Measurements from ENCODE around the gene PCDHGA2.

The PCDHGA2 gene

DNA sequence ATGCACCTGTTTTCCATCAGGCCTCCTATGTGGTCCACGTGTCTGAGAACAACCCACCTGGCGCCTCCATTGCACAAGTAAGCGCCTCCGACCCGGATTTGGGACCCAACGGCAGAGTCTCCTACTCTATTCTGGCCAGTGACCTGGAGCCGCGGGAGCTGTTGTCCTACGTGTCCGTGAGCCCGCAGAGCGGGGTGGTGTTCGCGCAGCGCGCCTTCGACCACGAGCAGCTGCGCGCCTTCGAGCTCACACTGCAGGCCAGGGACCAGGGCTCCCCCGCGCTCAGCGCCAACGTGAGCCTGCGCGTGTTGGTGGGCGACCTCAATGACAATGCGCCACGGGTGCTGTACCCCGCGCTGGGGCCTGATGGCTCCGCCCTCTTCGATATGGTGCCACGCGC is 13.0 kb downstream of the PCDHGA2 start:
- DNase-seq (ENCODE audit: low read depth): no peak
- no peak overlapping the region for H3K4me3 ChIP-seq (ENCODE audit: control insufficient read depth, low read depth, low read length)
- TF ChIP-seq, protein P1, sequence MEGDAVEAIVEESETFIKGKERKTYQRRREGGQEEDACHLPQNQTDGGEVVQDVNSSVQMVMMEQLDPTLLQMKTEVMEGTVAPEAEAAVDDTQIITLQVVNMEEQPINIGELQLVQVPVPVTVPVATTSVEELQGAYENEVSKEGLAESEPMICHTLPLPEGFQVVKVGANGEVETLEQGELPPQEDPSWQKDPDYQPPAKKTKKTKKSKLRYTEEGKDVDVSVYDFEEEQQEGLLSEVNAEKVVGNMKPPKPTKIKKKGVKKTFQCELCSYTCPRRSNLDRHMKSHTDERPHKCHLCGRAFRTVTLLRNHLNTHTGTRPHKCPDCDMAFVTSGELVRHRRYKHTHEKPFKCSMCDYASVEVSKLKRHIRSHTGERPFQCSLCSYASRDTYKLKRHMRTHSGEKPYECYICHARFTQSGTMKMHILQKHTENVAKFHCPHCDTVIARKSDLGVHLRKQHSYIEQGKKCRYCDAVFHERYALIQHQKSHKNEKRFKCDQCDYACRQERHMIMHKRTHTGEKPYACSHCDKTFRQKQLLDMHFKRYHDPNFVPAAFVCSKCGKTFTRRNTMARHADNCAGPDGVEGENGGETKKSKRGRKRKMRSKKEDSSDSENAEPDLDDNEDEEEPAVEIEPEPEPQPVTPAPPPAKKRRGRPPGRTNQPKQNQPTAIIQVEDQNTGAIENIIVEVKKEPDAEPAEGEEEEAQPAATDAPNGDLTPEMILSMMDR (conservative IDR thresholded peaks at IDR 0.05; ENCODE audit: control insufficient read depth, insufficient read depth, low read depth, low read length): no peak

DNA sequence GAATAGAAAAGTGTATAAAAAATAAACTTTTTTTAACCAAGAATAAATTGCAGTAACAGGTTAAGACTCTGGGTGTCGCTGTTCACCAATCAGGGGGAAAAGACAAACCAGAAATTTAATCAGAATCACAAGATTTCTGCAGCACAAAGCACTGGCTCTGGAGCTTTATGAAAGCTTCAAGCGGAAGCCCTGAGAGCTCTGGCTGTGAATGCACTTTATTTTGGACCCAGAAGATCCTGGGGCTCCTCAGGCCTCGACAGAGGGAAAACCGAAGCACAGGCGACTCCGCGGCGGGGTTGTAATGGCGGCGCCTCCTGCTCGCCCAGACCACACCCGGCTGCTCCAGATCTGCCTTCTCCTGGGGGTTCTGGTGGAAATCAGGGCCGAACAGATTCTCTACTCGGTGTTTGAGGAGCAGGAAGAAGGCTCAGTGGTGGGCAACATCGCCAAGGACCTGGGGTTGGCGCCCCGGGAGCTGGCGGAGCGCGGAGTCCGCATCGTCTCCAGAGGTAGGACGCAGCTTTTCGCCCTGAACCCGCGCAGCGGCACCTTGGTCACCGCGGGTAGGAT is 16.4 kb downstream of the PCDHGA2 start, which contains the start of gene PCDHGA4:
PCDHGA4 (plus strand) TSS at position 122 of the 570 bp plus-strand sequence; CDS start at position 209, 87 bp downstream.
- DNase-seq (ENCODE audit: low read depth): peak; percentile 33
- TF ChIP-seq, protein P1 (conservative IDR thresholded peaks at IDR 0.05; ENCODE audit: control insufficient read depth, insufficient read depth, low read depth, low read length): peak; percentile 57
- peak within 1 kb of the TSS; percentile 37 for H3K4me3 ChIP-seq (ENCODE audit: control insufficient read depth, low read depth, low read length)

DNA sequence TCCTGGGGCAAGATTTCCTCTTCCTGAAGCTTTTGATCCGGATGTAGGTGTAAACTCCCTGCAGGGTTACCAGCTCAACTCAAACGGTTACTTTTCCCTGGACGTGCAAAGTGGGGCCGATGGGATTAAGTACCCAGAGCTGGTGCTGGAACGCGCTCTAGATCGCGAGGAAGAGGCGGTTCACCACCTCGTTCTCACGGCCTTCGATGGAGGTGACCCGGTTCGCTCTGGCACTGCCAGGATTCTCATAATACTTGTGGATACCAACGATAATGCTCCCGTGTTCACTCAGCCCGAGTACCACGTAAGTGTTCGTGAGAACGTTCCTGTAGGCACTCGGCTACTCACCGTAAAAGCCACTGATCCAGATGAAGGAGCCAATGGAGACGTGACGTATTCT is 17.1 kb downstream of the PCDHGA2 start:
- H3K4me3 ChIP-seq (ENCODE audit: control insufficient read depth, low read depth, low read length): no peak overlapping the region
- TF ChIP-seq, protein P1 (conservative IDR thresholded peaks at IDR 0.05; ENCODE audit: control insufficient read depth, insufficient read depth, low read depth, low read length): no peak
- no peak for DNase-seq (ENCODE audit: low read depth)

GRCh38 chr5:141356133-141356532 is 17.6 kb downstream of the PCDHGA2 start:
- no peak for DNase-seq (ENCODE audit: low read depth)
- TF ChIP-seq, protein P1 (conservative IDR thresholded peaks at IDR 0.05; ENCODE audit: control insufficient read depth, insufficient read depth, low read depth, low read length): no peak

DNA sequence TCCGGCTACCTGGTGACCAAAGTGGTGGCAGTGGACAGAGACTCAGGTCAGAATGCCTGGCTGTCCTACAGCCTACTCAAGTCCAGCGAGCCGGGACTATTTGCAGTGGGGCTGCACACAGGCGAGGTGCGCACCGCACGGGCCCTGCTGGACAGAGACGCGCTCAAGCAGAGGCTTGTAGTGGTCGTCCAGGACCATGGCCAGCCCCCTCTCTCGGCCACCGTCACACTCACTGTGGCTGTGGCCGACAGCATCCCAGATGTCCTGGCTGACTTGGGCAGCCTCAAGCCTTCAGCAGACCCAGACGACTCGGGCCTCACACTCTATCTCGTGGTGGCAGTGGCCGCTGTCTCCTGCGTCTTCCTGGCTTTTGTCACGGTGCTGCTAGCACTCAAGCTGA is 18.4 kb downstream of the PCDHGA2 start:
- TF ChIP-seq, protein P1 (conservative IDR thresholded peaks at IDR 0.05; ENCODE audit: control insufficient read depth, insufficient read depth, low read depth, low read length): no peak
- H3K4me3 ChIP-seq (ENCODE audit: control insufficient read depth, low read depth, low read length): no peak overlapping the region
- DNase-seq (ENCODE audit: low read depth): no peak

More at GRCh38 chr5:141356133-141356532, 17.6 kb downstream of the PCDHGA2 start:
- H3K4me3 ChIP-seq (ENCODE audit: control insufficient read depth, low read depth, low read length): no peak overlapping the region

DNA sequence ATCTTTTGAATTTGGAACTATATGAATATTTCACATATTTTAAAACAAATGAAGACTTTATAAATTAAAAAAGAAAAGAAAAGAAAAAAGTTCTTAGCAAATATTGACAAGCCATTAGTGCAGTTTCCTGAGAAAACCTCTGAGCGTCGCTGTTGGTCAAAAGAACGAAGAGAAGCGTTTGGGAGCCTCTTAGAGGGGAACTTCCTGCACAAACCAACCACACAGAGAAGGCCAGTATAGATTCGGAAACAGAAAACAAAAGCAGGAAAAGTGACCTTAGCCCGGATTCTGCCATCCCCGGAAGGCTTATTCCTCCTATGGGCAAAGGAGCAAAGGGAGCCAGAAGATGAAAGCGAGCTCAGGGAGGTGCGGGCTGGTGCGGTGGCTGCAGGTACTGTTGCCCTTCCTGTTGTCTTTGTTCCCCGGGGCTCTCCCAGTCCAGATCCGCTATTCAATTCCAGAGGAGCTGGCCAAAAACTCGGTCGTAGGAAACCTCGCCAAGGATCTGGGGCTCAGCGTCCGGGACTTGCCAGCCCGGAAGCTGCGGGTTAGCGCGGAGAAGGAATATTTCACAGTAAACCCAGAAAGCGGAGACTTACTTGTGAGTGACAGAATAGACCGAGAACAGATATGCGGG is 21.3 kb downstream of the PCDHGA2 start, which contains the start of gene PCDHGB2:
PCDHGB2 (plus strand) TSS at position 205 of the 637 bp plus-strand sequence; CDS start at position 347, 142 bp downstream.
- peak within 1 kb of the TSS; percentile 31 for H3K4me3 ChIP-seq (ENCODE audit: control insufficient read depth, low read depth, low read length)
- TF ChIP-seq, protein P1 (conservative IDR thresholded peaks at IDR 0.05; ENCODE audit: control insufficient read depth, insufficient read depth, low read depth, low read length): peak; percentile 52
- DNase-seq (ENCODE audit: low read depth): peak; percentile 63

All from fibroblast of mammary gland (primary cell).